GM19238 (cell line): ENCODE data around the gene UNC119.
"Not testable (repeated sequence)": the region's sequence is repeated elsewhere in the genome, so short reads cannot be mapped to it uniquely, and the experiment has no call there.

Experiments
- DNase-seq: peaks from one replicate; pipeline ENCODE4 v3.0.0; 2011; ENCODE audit warnings: low spot score; ENCODE audit not compliant: insufficient read length

Gene UNC119

DNA sequence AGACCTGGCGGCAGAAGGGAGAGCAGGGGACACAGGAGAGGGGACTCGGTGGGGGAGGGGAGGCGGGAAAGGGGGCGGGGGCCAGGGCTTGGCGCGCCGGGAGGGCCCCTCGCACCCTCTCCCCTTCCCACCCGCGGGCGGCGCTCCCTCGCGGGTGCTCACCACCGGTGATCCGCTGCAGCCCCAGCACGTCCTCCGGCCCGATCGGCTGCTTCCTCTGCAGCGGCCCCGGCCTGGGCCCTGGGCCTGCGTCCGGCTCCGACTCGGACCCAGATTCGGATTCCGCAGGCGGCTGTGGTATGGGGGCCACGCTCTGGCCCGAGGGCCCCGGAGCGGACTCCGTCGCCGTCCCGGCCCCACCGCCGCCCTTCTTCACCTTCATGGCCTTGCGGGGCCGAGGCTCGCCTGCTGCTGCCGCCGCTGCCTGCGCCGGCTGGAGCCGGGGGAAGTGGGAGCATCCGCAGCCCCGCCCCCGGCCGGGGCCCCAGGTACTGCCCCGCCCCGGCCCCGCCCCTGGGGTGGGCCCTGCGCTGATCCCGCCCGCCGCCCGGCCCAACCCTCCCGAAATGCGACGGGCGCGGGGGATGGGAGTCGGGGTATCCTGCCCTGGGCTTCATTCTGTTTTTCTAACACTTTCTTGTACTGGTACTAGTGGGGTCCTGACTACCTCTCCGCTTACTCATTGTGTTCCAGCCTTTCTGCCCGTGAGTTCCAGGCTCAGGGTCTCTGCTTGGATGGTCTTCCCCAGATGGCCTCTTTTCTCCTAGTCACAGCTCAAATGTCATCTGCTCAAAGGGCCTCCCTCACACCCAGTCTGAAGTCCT lies at the start of gene UNC119:
Gene UNC119 (minus strand): TSS at position 449 of the 824 bp plus-strand sequence. CDS start 67 bp downstream, at position 382.
- peak; percentile 83 for DNase-seq

DNA sequence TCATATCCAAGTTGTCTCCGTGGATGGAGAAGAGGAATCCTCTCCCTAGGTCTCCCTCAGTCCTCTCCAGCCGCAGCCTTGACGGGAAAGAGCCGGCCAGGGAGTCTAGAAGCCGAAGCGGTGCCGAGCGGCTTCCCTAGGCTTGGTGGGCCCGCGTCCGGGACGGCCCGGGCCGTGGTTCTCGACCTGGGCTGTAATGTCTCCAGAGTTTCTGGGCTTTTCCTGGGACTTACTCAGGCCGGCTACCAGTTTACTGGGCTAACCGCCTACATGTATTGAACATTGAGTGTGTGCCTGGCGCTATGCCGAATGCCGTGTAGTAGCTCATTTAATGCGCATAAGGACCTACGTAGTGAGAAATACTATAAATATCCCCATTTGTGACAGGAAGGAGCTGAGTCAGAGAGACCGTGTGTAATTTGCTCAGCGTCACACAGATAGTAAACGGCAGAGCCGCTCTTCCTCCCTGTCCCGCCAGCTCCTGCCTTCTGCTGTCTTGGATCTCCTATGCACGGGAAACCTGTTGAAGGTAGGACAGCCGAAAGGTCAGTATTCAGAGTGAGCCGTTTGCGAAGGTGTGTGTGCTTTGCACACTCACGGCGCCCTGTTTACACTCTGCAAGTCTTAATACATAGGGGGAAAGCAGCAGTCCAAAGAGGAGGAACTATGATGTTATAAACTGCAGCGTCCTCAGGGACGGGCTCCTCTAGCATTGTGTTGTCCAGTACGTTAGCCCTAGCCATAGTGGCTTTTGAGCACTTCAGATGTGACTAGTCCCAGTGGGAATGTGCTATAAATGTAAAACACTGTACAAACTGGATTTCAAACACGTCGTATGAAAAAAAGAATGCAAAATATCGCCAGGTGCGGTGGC lies 47.1 kb upstream of the UNC119 start:
- peak; percentile 58 for DNase-seq

DNA sequence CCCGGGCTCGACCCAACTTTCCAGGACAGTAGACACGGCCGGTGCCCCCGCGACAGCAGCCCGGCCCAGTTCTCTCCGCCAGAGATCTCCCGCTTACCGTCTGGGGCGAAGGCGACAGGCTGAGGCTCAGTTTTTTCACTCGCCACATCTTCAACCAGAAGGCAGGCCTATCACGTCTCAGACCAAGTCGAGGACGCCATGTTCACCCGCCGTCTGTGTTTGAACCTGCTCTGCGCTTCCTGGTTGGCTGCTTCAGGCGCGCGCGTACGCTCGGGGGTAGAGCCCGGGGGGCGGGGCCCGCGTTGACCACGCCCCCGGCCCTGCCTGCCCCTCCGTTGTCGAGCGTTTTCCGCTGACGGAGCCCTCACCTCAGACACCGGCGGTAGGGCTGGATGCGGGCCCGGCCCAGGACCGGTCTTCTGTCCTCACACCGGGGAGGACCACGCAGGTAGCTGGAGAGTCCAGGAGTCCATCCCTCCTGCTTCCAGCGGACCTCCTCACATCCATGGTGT lies 46.4 kb upstream of the UNC119 start, which contains the start of gene SPAG5:
Gene SPAG5 (minus strand): TSS at position 227 of the 512 bp plus-strand sequence. CDS start 79 bp downstream, at position 148.
- peak; percentile 97 for DNase-seq

DNA sequence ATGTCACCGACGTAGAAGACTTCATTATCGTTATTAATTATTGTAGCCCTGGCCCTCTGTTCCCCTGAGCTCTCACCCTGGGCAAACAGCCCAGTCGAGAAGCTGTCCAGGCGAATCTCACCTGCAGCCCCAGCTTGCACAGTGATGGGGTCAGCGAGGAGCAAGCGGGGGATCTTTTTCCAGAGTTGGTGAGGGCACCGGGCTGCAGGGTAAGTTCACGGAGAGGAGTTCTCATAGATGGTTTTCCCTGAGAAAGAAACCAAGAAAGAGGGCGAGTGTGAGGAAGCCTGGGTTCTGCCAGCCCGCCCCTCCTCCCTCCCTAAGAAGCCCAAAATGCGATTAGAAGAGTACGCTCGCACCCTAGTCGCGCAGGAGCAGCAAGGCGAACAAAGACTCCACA lies 46.0 kb upstream of the UNC119 start:
- no peak for DNase-seq

DNA sequence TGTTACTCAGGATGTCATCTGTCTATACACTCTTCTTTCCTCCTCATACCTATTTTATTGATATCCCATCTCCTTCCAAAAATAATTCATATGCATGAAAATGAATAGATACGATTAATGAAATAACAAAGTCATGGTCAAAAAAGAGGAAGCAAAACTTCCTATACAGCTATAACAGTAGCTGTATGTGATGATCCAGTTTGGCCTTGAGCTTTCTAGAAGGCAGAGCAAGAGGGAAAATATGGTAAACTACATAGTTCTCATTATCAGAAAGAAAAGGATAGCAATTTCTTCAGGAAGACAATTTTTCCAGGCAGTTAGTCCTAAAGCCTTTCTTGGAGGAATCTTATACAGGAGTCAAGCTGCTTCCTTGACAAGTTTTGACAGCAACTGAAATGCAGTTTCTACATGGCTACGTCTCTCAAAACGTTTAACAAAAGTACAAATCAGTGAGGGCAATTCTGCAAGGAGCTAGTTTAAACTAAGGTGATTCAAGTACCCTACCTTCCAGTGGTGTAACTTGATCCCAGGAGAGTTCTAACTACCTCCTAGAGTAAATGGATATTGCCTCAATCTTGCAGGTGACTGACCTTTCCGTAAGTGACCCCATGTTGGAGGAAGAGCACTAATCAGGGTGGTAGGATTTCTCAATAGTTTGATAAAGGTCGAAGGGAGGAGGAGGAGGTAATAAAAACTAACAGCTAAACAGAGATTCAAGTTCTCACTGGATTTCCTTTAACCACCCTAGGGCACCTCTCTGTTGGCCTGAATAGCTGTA lies 45.4 kb upstream of the UNC119 start:
- no peak for DNase-seq

DNA sequence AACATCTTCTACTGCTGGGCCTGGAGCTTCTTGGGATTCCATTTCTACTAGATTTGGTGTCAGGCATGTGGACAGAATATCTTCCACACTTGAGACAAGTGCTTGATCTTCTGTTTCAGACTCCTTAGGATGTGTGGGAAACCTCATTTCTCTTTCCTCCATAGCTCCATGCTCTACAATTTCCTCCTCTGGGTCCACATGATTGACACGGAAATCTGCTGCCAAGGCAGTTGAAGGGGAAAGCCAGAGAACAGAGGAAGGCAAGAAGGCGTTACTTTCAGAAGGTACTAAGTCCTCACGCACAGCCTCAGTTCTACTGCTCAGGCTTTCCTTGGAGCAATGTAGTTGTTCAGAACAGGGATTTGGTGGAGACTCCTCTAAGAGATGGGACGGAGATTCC lies 39.8 kb upstream of the UNC119 start:
- no peak for DNase-seq

DNA sequence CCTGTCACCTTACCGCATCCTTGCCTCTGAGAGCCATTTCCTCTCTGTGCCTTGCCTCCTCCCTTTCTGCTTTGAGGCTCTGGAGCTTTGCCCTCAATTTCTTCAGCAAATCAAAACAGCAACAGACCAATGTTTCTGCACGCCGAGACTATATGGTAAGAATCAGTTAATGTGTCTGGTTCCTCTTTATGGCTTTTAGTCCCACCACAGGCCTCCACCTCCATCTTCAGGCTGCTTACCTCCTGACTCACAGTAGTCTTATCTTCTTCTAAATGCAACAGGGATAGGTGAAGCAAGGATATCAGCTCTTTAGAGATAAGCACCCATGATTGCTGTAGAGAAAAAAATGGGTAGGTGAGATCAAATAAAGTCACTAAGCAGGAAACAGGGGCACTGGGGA lies 33.4 kb upstream of the UNC119 start:
- DNase-seq, result no peak

DNA sequence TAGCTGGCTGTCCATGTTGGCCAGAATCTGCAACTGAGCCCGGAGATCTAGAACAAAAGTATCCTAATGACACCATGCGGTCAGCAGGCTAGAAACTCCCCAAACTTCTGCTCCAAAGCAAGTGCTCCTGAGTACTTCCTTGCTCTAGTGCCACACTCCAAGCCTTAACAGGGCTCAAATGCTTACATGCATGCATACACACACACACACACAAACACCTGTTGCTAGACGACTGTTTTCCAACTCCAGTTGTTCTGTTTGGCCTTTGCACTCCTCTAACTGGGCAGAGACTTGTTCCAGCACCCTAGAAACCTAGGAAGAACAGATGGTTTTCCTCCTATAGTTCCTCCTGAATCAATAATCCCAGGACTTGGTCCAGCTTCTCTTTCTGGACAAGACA lies 32.0 kb upstream of the UNC119 start:
- DNase-seq, result no peak

DNA sequence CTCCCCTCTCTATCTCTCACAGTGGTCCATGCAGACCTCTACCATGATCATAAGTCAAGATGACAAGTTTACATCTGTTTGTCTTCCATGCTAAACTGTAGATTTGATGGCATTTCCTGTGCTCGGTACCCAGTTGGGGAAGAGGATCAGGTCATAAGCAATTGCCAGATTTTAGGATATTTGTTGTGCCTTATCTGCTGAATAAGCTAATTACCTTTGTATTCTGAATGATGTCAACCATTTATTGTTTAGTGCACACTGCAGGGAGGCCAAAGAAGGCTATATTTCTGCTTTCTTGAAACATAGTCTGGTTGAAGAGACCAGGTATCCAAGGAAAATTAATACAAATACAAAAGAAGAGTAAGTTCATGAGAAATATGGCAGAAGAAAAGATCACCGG lies 30.1 kb upstream of the UNC119 start:
- no peak for DNase-seq

DNA sequence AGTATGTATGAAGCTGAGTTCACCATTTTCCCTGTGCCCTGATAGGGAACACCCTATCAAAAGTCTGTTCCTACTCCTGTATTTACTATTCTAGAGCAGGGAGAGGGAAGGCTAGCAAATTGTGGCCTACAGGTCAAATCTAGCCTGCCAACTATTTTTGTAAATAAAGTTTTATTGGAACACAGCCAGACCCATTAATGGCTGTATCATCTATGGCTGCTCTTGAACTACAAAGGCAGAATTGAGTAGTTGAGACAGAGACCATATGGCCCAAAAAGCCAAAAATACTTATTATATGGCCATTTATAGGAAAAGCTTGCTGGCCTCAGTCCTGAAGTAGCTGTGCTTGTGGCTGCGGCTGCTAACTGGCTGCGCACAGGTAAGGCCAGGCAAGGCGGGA lies 28.5 kb upstream of the UNC119 start:
- no peak for DNase-seq

DNA sequence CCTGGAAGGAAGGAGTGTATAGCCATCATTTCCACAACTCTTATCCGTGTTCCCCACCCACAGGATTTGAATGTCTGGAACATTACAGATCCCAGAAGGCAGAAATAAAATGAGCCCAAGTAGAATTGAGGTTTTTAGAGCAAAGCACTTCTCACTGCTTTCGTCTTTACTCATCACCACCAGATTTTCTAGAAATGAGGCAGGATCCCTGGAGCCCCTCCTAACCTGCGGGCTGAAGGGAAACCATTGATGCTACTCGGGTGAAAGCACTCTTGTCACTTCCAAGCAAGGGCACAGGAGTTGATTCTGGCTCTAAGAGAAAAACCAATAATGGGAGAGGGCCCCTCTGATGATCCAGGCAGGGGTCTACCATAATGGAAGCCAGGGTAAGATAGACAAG lies 27.1 kb upstream of the UNC119 start:
- no peak for DNase-seq

DNA sequence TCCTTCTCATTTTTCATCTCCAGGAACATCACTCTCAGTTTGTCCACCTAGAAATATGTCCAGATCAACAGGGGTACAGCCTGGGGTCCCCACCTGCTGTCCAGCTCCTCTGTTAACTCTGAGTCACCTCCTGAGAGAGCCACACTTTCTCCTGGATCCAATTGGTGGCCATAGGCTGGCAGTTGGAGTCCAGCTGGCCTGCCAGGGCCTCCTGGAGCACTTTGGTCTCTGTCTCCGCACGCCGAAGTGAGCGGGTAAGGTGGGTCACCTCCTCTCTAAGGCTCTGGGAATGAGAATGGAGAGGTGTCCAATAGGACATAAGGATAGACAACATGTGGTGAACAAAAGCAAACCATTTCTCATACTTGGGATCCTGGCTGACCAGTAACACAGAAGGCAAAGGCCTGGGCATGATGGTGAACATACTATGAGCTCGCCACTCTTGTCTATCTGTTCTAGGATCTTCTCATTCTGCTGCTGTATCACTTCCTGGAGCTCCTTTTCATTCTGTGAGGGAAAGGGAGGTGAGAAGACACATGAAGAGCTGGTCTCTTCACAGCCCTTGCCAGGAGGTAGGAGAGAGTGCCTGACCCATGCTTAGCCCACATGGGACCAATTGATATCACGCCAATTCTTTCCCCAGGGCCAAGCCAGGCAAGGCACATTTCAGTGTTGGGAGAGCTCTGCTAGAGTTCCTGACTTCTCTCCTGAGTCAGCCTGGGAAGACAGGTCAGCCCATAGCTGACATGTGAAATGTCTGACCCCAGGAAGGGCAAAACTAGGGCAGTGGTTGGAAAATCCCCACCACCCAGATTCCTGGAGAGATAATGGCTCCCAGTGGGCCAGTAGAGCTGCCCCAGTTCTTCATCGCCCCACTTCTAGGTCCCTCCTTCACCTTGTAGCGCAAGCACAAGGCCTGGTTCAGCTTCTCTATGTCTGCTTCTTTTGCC lies 26.1 kb upstream of the UNC119 start:
- no peak for DNase-seq

DNA sequence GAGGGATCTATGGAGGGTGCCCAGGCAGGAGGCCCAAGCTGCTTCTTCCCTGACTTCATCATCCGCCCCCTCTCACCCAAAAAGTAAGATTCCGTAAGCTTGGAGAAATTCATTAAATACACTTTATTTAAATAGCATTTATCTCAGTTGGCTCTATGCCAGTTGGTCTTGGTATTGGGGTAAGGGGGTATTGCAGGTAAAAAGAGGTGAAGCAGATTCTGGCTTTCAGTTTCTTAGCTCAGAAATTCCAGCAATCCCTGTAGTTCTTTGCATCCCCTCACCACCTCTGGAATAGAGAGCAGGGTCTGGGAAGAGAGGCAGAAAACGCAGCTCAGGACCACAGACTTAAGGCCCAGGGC lies 25.0 kb upstream of the UNC119 start:
- DNase-seq, result no peak

DNA sequence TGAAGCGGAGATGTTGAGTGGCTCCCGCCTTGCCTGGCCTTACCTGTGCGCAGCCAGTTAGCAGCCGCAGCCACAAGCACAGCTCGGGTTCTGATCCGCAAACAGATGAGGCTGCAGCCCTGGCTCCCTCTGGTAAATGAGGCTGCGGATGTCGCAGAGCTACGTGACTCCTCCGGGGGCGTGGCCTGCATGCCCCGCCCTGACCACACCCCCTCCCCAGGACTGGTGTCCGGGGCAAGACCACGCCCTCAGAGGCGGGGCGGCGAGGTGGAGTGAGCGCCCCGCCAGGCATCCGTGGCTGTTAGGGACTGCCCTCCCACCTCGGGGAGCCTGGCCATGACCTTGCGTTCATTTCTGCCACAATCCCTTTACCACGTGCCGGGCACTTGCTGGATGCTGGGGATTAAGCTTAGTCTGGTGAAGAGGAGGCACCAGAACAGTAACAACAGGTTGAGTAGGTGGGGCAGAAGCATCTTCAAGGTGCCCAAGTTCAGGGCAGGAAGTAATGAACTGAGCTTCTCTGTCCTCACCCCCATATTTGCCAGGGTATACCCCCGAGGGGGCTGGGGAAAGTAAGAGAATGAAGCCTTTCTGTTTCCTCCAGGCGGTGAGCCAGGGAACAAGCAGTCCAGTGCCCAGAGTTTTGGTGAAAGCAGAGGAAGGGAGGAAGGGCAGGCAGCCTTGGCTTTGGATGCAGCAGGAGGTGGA lies 24.5 kb upstream of the UNC119 start, which contains the start of gene ALDOC:
Gene ALDOC (minus strand): TSS at position 138 of the 708 bp plus-strand sequence. CDS start 1,363 bp downstream, outside the sequence.
- DNase-seq, result peak; percentile 96

DNA sequence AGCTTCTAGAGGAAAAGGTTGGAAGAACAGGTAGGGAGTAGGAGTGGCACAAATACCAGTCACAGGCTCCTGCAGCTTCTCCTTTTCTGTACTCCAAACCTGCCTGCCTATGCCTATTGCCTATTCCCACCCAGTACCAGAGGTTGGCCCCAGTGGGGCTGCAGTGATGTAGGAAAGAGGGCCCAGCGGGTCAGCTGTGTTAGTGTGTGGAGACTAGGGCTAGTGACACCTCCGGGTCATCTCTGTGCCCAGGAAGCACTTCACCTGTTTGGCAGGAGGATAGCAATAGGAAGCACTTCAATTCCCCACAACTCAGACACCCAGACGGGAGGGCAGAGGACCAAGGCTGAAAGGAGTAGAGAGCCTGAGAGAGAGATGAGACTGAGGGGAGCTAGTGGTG lies 23.6 kb upstream of the UNC119 start:
- DNase-seq, result not testable (repeated sequence)

DNA sequence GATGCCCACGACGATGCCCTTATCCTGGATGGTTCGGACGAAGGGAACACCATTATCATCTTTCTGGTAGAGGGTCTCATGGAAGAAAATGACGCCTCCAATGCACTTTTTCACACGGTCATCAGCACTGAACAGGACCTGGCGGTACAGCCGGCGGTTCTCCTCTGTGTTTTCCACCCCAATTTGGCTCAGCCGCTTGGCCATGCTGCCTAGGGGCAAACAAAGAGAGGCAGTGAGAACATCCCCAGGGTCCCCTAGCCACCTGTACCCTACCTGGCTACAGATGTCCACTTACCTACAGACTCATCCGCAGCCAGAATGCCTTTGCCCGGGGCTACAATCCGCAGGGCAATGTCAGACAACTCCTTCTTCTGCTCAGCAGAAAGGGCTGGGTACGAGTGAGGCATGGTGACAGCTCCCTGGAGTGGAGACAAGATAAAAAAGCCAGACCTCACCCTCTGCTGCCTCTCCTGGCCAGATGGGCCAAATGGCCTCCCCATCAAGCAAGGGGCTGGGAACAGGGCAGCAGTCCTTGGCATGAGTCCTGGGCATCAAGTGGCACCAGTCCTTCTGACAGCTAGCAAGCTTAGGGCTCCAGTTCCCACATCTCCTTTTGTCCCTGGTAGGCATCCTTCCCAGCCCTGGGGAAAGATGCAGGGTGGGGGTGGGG lies 22.8 kb upstream of the UNC119 start:
- DNase-seq, result no peak

DNA sequence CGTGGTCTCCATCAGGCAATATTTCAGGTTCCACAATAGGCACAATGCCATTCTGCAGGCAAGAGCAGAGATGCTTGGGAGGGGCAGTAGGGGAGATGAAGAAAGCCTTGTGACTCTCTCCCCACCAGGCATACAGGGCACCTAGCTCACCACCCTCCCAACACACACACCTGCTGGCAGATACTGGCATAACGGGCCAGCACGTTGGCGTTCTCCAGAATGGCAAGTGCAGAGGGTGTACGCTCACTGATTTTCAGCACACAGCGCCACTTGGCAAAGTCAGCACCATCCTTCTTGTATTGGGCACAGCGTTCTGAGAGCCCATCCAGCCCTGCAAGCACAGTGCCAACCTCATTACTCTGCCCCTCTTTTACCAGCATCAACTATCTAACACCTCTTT lies 22.1 kb upstream of the UNC119 start:
- DNase-seq, result no peak

DNA sequence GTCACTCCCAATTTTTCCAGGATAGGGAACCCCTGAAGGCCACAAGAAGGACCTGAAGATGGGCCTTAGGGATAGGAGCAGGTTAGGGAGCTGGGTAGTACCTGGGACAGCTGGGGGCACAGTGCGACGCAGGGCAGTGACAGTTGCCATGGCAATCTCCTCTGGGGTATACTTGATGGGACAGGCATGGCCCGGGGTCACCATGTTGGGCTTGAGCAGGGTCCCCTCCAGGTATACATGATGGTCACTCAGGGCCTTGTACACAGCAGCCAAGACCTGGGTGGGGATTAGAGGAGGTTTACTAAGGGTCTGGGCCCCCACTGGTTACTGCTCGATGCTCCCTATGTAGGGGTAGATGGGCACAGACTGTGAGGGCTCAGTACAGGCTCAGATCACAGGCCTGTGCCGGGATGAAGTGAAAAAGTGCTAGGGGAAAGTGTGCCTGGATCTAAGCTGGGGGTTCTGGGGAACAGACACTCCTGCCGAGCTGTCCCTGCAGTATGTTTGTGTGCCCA lies 21.6 kb upstream of the UNC119 start:
- no peak for DNase-seq

DNA sequence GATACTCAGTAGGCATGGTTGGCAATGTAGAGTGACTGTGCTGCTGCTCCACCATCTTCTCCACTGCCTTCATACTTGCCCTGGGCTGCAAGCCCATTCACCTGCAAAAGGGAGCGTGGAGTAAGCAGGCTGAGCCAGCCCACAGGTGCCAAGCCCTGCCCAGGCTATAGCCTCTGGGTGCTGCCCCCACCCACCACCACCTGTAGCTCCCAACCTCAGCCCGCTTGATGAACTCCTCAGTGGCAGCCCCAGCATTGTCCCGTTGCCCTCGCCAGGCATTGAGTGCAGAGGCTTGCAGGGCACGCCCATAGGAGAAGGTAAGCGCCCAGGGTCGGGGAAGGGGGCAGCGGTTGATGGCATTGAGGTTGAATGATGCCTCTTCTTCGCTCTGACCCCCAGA lies 21.1 kb upstream of the UNC119 start:
- no peak for DNase-seq
